ENCODE data around the gene NGDN.

Gene NGDN

DNA sequence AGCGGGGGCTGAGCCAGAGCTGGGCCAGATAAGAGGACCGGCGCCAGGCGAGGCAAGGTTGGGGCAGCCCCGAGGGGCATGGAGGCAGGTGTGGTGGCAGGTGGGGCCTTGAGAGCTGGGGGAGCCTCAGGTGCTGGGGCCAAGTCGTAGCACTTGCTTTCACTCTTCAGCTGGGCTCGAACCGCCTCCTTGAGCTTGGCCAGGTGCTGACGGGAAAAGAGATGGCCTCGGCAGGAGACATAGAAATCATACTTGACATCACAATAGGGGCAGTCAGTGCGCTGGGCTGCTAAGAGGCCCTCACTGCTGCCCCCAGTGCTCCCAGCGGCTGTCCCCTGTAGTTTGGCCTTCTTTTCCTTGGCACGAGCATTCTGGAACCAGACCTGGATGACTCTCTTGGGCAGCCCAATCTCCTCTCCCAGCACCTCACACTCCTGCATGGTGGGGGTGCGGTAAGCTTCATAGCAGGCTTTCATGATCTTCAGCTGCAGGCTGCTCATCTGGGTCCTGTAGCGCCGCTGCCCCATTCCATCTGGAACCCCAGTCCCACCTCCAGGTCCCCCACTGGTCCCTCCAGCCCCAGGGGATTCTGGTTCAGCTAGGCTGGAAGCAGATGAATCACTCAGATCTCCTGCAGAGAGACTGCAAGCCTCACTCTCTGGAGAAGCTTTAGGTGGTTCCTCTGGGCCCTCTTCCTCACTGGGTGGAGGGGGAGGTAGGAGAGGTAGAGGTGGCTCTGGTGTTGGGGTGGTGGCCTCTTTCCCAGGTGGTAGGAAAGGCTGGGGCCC is 53.9 kb downstream of the NGDN start:
- no peak for DNase-seq

DNA sequence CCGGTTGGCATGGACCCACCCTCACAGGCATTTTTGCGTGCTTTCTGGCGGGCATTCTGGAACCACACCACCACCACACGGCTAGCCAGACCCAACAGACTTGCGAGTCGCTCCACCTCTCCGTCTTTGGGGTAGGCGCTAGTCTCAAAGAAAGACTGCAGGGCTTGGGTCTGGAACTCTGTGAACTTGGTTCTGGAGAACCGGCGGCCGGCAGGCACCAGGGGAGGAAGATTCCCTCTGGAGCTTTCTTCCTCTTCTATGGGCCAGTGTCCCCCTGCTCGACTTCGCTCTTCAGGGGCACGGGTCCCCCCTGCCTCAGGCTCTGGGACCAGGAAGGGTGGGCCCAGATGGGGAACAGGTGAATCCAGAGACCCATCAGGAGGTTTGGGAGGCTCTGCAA is 55.5 kb downstream of the NGDN start:
- DNase-seq: no peak

DNA sequence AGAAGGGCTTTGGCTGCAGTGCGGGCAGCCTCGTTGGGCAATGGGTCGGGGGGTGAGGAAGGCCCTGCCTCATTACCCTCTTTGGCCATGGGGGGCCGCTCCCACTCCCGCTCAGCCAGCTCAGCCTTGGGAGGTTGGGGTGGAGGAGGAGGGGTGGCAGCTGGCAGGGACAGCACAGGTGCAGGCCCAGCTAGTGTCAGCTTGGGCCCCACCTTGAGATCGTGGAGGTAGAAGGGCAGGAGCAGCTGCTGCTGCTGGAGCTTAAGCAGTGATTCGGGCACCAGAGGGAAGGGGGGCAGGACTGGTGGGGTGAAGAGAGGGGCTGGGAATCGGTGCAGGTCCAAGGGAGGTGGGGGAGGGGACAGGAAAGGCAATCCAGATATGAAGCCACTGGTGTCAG is 56.1 kb downstream of the NGDN start:
- no peak for DNase-seq
